ENCODE measurements around the gene SYNE2.

- TF ChIP-seq EP300 (IDR thresholded peaks at IDR 0.05), result no peak
- TF ChIP-seq CTCF (IDR thresholded peaks at IDR 0.05), result no peak
- TF ChIP-seq POLR2A (IDR thresholded peaks at IDR 0.05), result no peak
- no peak for TF ChIP-seq POLR2AphosphoS5 (IDR thresholded peaks at IDR 0.05)
Measured at GRCh38 chr14:64191756-64192155, 339.0 kb downstream of the SYNE2 start.

Measured in gastroesophageal sphincter (tissue), 3 donors.